CD4-positive, alpha-beta T cell (primary cell): ENCODE results near the gene AMACR. TPM values are rescaled to one million over a fixed set of nuclear protein-coding genes. Genes with fewer than 3 reads are reported as not detected.
A peak's percentile ranks its signal among the peaks of the same experiment; 100 is the strongest.

Experiments used
- ATAC-seq: fragments of 200-7000 bp; cut with Tn5 transposase; one replicate; pipeline ENCODE4 v1.10.0; 2022; ENCODE audit warnings: mild to moderate bottlenecking; ENCODE audit not compliant: poor library complexity
- CTCF ChIA-PET: fragments of 350-600 bp; sonication (Branson Sonifier 250); formaldehyde crosslinking; loops from one replicate; lab custom pipeline; 2021; ENCODE audit warnings: antibody characterized with exemption, inconsistent platforms; lab: Charles Lee
- POLR2A ChIA-PET: fragments of 350-600 bp; sonication (Branson Sonifier 250); formaldehyde crosslinking; loops from one replicate; lab custom pipeline; 2021; ENCODE audit warnings: antibody characterized with exemption, inconsistent platforms; lab: Charles Lee
- DNase-seq, 14 experiments: peaks; one replicate each; pipeline ENCODE4 v3.0.0-alpha.2; 2013 to 2020; ENCODE audit warnings: mixed read lengths in 2 of 14
- H3K27ac ChIP-seq, 2 donors: one replicate each; pipeline versions ENCODE4 v1.5.1 to v1.7.0; 2013; ENCODE audit warnings: low read length in 2 of 2, low read depth in 1 of 2, mild to moderate bottlenecking in 1 of 2
- H3K27me3 ChIP-seq, 2 experiments: 1 replicate in 1 of 2; 2 replicates in 1 of 2; pipeline versions ENCODE4 v1.6.1 to v1.7.0; 2013; ENCODE audit warnings: low read length in 2 of 2, control low read depth in 1 of 2, mild to moderate bottlenecking in 1 of 2, moderate library complexity in 1 of 2; ENCODE audit not compliant: insufficient read depth in 2 of 2, control insufficient read depth in 1 of 2
- H3K36me3 ChIP-seq: one replicate; pipeline ENCODE4 v1.6.1; 2013; ENCODE audit warnings: low read length, control low read depth; ENCODE audit not compliant: insufficient read depth
- H3K4me1 ChIP-seq: one replicate; pipeline ENCODE4 v1.6.1; 2013; ENCODE audit warnings: low read length, control low read depth; ENCODE audit not compliant: insufficient read depth
- H3K4me3 ChIP-seq: one replicate; pipeline ENCODE4 v1.5.1; 2013; ENCODE audit warnings: mild to moderate bottlenecking, low read length, moderate library complexity
- H3K9me3 ChIP-seq, 2 experiments: 1 replicate in 1 of 2; 2 replicates in 1 of 2; pipeline versions ENCODE4 v1.6.1 to v1.7.0; 2013; ENCODE audit warnings: low read length in 2 of 2, mild to moderate bottlenecking in 2 of 2, control low read depth in 1 of 2, moderate library complexity in 1 of 2; ENCODE audit not compliant: control insufficient read depth in 1 of 2, insufficient read depth in 1 of 2
- H3K27ac Mint-ChIP-seq: one replicate; pipeline ENCODE4 v1.8.0; 2020; ENCODE audit warnings: mixed read lengths
- H3K27me3 Mint-ChIP-seq: one replicate; pipeline ENCODE4 v1.8.0; 2021; ENCODE audit warnings: mixed read lengths
- H3K36me3 Mint-ChIP-seq: one replicate; pipeline ENCODE4 v1.8.0; 2021; ENCODE audit warnings: low read depth, mixed read lengths
- H3K4me1 Mint-ChIP-seq: one replicate; pipeline ENCODE4 v1.8.0; 2021; ENCODE audit warnings: low read depth, mixed read lengths
- H3K4me3 Mint-ChIP-seq: one replicate; pipeline ENCODE4 v1.8.0; 2020; ENCODE audit warnings: mild to moderate bottlenecking, mixed read lengths
- H3K9me3 Mint-ChIP-seq: one replicate; pipeline ENCODE4 v1.8.0; 2020; ENCODE audit warnings: mixed read lengths
- intact Hi-C, 2 experiments: fragments of 100-400 bp; cut with DNase I in 1 of 2; cut with micrococcal nuclease in 1 of 2; formaldehyde crosslinking; loops; one replicate each; pipeline versions ENCODE4 v1.15.1 to v1.9.0; 2023 to 2025; cut with DNase I, micrococcal nuclease
- polyA plus RNA-seq, 2 donors: library from polyadenylated mRNA; unstranded; fragments of 120-200 nt; gene quantifications; one replicate each; pipeline ENCODE4 v1.2.1, GENCODE V29; 2013
- total RNA-seq, 174 experiments: library from RNA in 2 of 174; stranded (reverse) in 2 of 174; gene quantifications; one replicate each; pipeline ENCODE4 v1.2.3 and lab custom pipeline; 2021 to 2026
- TF ChIP-seq, protein P1 (sequence below): fragments of 200-600 bp; IDR thresholded peaks from one replicate; pipeline ENCODE4 v1.8.0; 2022; ENCODE audit warnings: antibody characterized with exemption, mild to moderate bottlenecking

The AMACR gene
- total RNA-seq (1 to 10 TPM; 1.3 to 1.4 TPM), total RNA-seq (lab: John Stamatoyannopoulos, UW) (0 to 1.4 (median 0.28) reads per million in 172 experiments)
- polyA plus RNA-seq (2013, experiment 1 of 2): 5.4 TPM
- polyA plus RNA-seq (2013, experiment 2 of 2): 5.1 TPM

DNA sequence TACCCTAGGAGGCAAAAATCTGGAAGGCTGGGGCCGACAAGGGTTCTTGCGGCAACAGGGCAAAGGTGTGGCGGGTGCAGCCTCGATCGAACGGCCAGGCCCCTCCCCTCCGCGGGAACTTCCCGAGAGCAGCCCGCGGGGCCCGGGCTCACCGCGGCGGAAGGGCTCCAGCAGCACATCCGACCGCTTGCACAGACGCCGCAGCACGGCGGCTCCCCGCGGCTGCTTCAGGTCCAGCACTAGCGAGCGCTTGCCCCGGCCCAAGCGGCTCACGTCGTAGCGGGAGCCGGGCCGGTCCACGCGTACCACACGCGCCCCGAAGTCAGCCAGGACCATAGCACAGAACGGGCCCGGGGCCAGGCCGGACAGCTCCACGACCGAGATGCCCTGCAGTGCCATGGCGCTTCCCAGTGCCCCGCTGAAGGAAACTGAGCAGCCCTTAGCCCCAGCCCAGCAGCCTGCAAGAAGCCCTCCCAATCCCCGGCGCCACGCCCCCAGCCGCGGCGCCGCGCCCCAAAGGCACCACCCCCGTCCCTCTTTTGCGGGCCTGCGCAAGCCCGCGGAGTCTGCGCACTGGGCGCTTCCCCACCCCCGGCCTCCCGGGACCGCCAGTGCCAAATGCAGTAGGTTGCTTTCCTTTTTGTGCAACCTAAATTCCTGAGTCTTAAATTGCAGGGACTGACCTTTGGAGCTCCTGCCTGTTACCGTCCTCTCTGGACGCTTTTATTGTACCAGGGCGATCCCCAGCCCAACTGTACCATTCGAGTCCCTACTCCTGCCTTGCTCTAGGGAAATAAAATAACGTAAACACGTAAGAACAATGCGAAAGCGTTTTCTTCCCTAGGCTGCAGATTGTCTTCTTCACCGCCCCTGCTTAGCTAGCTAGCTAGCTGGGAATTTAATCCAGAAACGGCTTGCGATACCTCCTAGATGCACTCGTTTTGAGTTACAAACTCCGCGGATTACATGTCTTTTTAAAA lies at the start of gene AMACR:
Gene AMACR, minus strand, starts transcription at position 430 of the 980 bp plus-strand sequence. Its CDS starts 31 bp downstream, at position 399.
- DNase-seq (peak; percentile 62 to 97 (median 89)), ATAC-seq (peak; percentile 95)
- peak within 1 kb of the TSS; percentile 82 for H3K4me3 ChIP-seq
- Mint-ChIP-seq H3K9me3 (no peaks in the 10 kb centered on the region), H3K4me1 (peaks cover 41% of the 10 kb centered on the region), H3K36me3 (peaks cover 30% of the 10 kb centered on the region), H3K4me3 (peak within 1 kb of the TSS; percentile 96), H3K27ac (peak within 1 kb of the TSS; percentile 95), H3K27me3 (no peaks in the 10 kb centered on the region)
- intact Hi-C loops: loop anchor here (1.0 to 10.0 kb wide), 8 partner anchors 567 to 1836 kb away; partner anchors contain the start of genes BRIX1 (in 1 of the 2), GOLPH3 (in 1 of the 2), RAD1 (in 1 of the 2) and TARS1 (in 1 of the 2)
- peaks cover 9% of the 10 kb centered on the region for H3K4me1 ChIP-seq
- H3K36me3 ChIP-seq: peaks cover 13% of the 10 kb centered on the region
- CTCF ChIA-PET: no interaction called here
- no peaks in the 10 kb centered on the region for H3K9me3 ChIP-seq
- no peaks in the 10 kb centered on the region for H3K27me3 ChIP-seq
- POLR2A ChIA-PET: interaction anchor here (0.9 to 2.3 kb wide), 8 partner anchors 9 to 922 kb away, joined by 3 to 18 read pairs (median 5); partner anchors contain the start of genes BRIX1, DNAJC21 and RAD1
- peak within 1 kb of the TSS; percentile 79 to 81 for H3K27ac ChIP-seq
- TF ChIP-seq, protein P1, sequence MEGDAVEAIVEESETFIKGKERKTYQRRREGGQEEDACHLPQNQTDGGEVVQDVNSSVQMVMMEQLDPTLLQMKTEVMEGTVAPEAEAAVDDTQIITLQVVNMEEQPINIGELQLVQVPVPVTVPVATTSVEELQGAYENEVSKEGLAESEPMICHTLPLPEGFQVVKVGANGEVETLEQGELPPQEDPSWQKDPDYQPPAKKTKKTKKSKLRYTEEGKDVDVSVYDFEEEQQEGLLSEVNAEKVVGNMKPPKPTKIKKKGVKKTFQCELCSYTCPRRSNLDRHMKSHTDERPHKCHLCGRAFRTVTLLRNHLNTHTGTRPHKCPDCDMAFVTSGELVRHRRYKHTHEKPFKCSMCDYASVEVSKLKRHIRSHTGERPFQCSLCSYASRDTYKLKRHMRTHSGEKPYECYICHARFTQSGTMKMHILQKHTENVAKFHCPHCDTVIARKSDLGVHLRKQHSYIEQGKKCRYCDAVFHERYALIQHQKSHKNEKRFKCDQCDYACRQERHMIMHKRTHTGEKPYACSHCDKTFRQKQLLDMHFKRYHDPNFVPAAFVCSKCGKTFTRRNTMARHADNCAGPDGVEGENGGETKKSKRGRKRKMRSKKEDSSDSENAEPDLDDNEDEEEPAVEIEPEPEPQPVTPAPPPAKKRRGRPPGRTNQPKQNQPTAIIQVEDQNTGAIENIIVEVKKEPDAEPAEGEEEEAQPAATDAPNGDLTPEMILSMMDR: no peak

DNA sequence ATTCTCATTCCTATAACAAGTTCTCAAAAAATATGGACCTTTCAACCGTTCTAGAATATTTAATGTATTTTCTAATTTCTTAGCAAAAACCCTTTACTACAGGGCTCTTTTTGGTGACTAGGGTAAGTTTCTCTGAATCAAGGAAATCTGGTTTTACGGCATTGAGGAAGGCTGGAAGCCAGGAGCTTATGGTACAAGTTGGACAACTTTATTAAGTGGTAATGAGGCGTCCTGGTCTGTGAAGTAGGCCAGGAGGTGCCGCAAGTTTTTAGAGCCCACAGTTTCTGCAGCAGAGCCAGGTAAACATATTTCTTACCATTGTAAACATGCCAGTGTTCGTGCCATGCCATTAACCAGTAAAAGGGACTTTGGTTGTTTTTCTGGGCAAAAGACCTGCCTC lies 49.7 kb upstream of the AMACR start:
- Histone ChIP-seq H3K27ac (no peak overlapping the region), H3K36me3 (peaks cover 5% of the 10 kb centered on the region), H3K27me3 (no peaks in the 10 kb centered on the region), H3K4me3 (no peak overlapping the region), H3K9me3 (no peaks in the 10 kb centered on the region), H3K4me1 (no peaks in the 10 kb centered on the region)
- POLR2A ChIA-PET: no interaction called here
- no peak for ATAC-seq
- no peak for DNase-seq
- intact Hi-C loops: no loop called here
- no peak overlapping the region for H3K4me3 Mint-ChIP-seq
- no peaks in the 10 kb centered on the region for H3K27me3 Mint-ChIP-seq
- no peak overlapping the region for H3K27ac Mint-ChIP-seq
- CTCF ChIA-PET: no interaction called here
- H3K36me3 Mint-ChIP-seq: peaks cover 36% of the 10 kb centered on the region
- no peaks in the 10 kb centered on the region for H3K9me3 Mint-ChIP-seq
- TF ChIP-seq, protein P1: no peak
- H3K4me1 Mint-ChIP-seq: no peaks in the 10 kb centered on the region

DNA sequence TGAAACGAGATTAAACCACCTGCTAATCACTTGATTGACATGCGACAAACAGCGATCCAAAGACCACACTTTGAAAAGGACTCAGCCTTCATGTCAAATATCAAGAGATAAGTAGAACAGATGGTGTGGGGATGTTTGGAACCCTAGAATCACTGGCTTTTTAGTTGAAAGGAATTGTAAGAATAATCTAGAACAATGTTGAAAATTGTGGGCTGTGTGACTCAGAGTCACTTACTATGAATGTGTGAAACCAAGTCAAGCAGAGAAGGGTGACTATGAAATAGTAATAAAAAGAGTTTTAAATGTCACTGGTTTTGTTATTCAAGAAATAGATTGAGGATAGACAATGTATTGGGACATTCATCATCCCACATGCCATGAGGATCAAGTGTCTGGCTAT lies 49.3 kb upstream of the AMACR start:
- Histone ChIP-seq H3K27ac (no peak overlapping the region), H3K9me3 (no peaks in the 10 kb centered on the region), H3K4me1 (no peaks in the 10 kb centered on the region), H3K27me3 (no peaks in the 10 kb centered on the region), H3K36me3 (peaks cover 7% of the 10 kb centered on the region), H3K4me3 (no peak overlapping the region)
- Mint-ChIP-seq H3K4me1 (no peaks in the 10 kb centered on the region), H3K9me3 (no peaks in the 10 kb centered on the region), H3K36me3 (peaks cover 31% of the 10 kb centered on the region), H3K4me3 (no peak overlapping the region), H3K27ac (no peak overlapping the region), H3K27me3 (no peaks in the 10 kb centered on the region)
- intact Hi-C loops: no loop called here
- TF ChIP-seq, protein P1: no peak
- ChIA-PET CTCF (no interaction called here), POLR2A (no interaction called here)
- ATAC-seq (no peak), DNase-seq (no peak)
